Loucy (cell line): Measurements from ENCODE around the gene STAT3.
A peak's percentile ranks its signal among the peaks of the same experiment; 100 is the strongest.

Source experiments
- H2AFZ ChIP-seq: fragments of 200-600 bp; sonication (generic); 2 replicates; pipeline ENCODE4 v1.6.0; 2016; ENCODE audit warnings: antibody characterized with exemption, mild to moderate bottlenecking, low read length, moderate library complexity
- H3F3A ChIP-seq: fragments of 200-600 bp; 2 replicates; pipeline ENCODE4 v1.6.0; 2016; ENCODE audit warnings: antibody characterized with exemption, low read depth, mild to moderate bottlenecking
- H3K27me3 ChIP-seq: fragments of 200-600 bp; sonication (generic); 2 replicates; pipeline ENCODE4 v1.6.1; 2014; ENCODE audit warnings: low read length, mild to moderate bottlenecking; ENCODE audit not compliant: insufficient read depth, poor library complexity, severe bottlenecking
- H3K36me3 ChIP-seq: fragments of 200-600 bp; sonication (generic); 2 replicates; pipeline ENCODE4 v1.6.1; 2016; ENCODE audit warnings: low read length; ENCODE audit not compliant: insufficient read depth
- H3K4me1 ChIP-seq: fragments of 200-600 bp; sonication (generic); 2 replicates; pipeline ENCODE4 v1.5.1; 2014; ENCODE audit warnings: low read length, mild to moderate bottlenecking; ENCODE audit not compliant: insufficient read depth, poor library complexity, severe bottlenecking
- H3K4me2 ChIP-seq: fragments of 200-600 bp; sonication (generic); 2 replicates; pipeline ENCODE4 v1.6.0; 2014; ENCODE audit warnings: antibody characterized with exemption, low read length, low read depth, mild to moderate bottlenecking; ENCODE audit not compliant: poor library complexity, severe bottlenecking
- H3K4me3 ChIP-seq: fragments of 200-600 bp; sonication (generic); 2 replicates; pipeline ENCODE4 v1.5.1; 2014; ENCODE audit warnings: low read length, mild to moderate bottlenecking, mixed read lengths; ENCODE audit not compliant: poor library complexity, severe bottlenecking
- H3K79me2 ChIP-seq: fragments of 200-600 bp; sonication (generic); 2 replicates; pipeline ENCODE4 v1.6.1; 2014; ENCODE audit warnings: low read length; ENCODE audit not compliant: insufficient read depth
- H3K9ac ChIP-seq: fragments of 200-600 bp; sonication (generic); 2 replicates; pipeline ENCODE4 v1.6.0; 2014; ENCODE audit warnings: mild to moderate bottlenecking, low read depth, low read length, moderate library complexity; ENCODE audit not compliant: poor library complexity, severe bottlenecking
- H3K9me2 ChIP-seq: fragments of 200-600 bp; sonication (generic); replicated peaks from 2 replicates; pipeline ENCODE4 v1.6.1; 2016; ENCODE audit warnings: low read depth, low read length, mixed read lengths
- H3K9me3 ChIP-seq: fragments of 200-600 bp; sonication (generic); 2 replicates; pipeline ENCODE4 v1.6.1; 2014; ENCODE audit warnings: mild to moderate bottlenecking, antibody characterized with exemption, low read length, low read depth; ENCODE audit not compliant: insufficient read depth
- H4K20me1 ChIP-seq: fragments of 200-600 bp; sonication (generic); 2 replicates; pipeline ENCODE4 v1.6.0; 2014; ENCODE audit warnings: antibody characterized with exemption, low read length, mild to moderate bottlenecking; ENCODE audit not compliant: insufficient read depth, poor library complexity, severe bottlenecking
- EZH2phosphoT487 ChIP-seq: fragments of 200-600 bp; IDR thresholded peaks from 2 replicates; pipeline ENCODE4 v1.6.1; 2018; ENCODE audit warnings: antibody characterized with exemption, mild to moderate bottlenecking, moderate library complexity, borderline replicate concordance
- TF ChIP-seq, protein P1 (sequence below): fragments of 200-600 bp; sonication (generic); conservative IDR thresholded peaks from 2 replicates; pipeline ENCODE4 v1.5.1; 2014; ENCODE audit warnings: mild to moderate bottlenecking, antibody characterized with exemption, low read length

The STAT3 gene

DNA sequence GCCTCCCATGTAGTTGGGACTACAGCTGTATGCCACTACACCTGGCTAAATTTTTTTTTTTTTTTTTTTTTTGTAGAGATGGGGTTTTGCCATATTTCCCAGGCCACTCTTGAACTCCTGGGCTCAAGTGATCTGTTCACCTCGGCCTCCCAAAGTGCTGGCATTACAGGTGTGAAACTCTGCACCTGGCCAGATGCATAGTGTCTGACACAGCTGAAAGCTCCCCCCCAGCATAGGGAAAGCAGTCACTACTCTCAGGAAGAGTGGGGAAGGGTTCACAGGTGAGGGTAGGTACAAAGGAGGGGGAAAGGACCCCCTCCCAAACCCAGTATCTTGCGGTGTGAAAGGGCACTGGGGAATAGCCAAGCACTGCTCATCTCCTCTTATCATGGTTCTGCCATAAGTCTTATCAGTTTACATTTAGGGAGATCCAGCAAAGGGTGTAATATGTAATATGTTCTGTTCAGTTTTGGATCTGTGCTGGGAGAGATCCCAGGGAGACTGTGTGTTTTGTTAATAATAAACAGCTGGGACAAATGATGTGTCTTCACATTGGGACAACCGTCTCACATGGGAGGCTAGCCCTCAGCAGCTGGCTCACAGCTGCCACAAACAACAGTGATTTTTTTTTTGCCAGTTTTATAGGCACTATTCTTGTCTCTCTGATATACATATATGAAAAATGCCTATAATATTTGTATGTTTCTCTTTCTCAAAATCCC, 41.6 kb upstream of the STAT3 start:
- Histone ChIP-seq H3K4me3 (no peak overlapping the region), H3K36me3 (no peaks in the 10 kb centered on the region), H2AFZ (no peak overlapping the region), H3K27me3 (no peaks in the 10 kb centered on the region), H3K9ac (no peak overlapping the region), H3K9me3 (no peaks in the 10 kb centered on the region), H3K79me2 (no peaks in the 10 kb centered on the region), H3K9me2 (no peaks in the 10 kb centered on the region), H4K20me1 (no peaks in the 10 kb centered on the region), H3F3A (no peaks in the 10 kb centered on the region), H3K4me1 (no peaks in the 10 kb centered on the region), H3K4me2 (no peak overlapping the region)
- TF ChIP-seq, protein P1, sequence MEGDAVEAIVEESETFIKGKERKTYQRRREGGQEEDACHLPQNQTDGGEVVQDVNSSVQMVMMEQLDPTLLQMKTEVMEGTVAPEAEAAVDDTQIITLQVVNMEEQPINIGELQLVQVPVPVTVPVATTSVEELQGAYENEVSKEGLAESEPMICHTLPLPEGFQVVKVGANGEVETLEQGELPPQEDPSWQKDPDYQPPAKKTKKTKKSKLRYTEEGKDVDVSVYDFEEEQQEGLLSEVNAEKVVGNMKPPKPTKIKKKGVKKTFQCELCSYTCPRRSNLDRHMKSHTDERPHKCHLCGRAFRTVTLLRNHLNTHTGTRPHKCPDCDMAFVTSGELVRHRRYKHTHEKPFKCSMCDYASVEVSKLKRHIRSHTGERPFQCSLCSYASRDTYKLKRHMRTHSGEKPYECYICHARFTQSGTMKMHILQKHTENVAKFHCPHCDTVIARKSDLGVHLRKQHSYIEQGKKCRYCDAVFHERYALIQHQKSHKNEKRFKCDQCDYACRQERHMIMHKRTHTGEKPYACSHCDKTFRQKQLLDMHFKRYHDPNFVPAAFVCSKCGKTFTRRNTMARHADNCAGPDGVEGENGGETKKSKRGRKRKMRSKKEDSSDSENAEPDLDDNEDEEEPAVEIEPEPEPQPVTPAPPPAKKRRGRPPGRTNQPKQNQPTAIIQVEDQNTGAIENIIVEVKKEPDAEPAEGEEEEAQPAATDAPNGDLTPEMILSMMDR, result no peak
- TF ChIP-seq EZH2phosphoT487, result no peak

DNA sequence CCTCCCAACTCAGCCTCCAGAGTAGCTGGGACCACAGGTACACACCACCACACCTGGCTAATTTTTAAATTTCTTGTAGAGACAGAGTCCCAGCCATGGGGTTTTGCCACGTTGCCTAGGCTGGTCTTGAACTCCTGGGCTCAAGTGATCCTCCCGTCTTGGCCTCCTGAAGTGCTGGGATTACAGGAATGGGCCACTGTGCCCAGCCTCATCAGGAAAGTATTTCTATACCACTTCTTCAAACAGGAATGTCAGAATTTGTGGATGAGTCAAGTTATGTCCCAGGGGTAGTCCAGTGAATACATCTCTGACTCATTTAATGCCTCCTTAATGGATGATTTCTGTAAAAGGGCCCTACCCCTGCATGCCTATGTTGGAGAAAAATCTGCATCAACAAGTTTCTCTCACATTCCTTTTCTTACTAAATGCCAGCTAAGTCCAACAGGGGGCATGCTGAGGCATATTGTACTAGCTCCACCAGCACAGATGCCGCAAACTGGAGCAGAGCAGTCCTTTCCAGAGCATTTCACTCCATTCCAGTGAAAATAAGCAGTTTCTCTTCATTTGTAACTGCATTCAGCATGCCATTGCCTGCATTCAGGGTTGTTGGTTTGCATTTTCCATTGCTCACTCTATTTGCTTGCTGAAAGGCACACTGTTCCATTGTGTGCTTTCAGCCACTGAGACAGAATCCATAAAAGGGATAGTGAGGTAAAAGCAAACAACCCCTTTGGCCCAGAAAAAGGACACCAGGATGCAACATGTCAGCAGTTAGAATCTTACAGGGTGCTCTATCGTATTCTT, 40.1 kb upstream of the STAT3 start:
- Histone ChIP-seq H4K20me1 (no peaks in the 10 kb centered on the region), H3F3A (no peaks in the 10 kb centered on the region), H3K4me1 (no peaks in the 10 kb centered on the region), H3K27me3 (no peaks in the 10 kb centered on the region), H3K4me2 (no peak overlapping the region), H2AFZ (no peak overlapping the region), H3K9ac (no peak overlapping the region), H3K9me2 (no peaks in the 10 kb centered on the region), H3K9me3 (no peaks in the 10 kb centered on the region), H3K79me2 (no peaks in the 10 kb centered on the region), H3K36me3 (no peaks in the 10 kb centered on the region), H3K4me3 (no peak overlapping the region)
- no peak for TF ChIP-seq EZH2phosphoT487
- TF ChIP-seq, protein P1, result peak; percentile 83

DNA sequence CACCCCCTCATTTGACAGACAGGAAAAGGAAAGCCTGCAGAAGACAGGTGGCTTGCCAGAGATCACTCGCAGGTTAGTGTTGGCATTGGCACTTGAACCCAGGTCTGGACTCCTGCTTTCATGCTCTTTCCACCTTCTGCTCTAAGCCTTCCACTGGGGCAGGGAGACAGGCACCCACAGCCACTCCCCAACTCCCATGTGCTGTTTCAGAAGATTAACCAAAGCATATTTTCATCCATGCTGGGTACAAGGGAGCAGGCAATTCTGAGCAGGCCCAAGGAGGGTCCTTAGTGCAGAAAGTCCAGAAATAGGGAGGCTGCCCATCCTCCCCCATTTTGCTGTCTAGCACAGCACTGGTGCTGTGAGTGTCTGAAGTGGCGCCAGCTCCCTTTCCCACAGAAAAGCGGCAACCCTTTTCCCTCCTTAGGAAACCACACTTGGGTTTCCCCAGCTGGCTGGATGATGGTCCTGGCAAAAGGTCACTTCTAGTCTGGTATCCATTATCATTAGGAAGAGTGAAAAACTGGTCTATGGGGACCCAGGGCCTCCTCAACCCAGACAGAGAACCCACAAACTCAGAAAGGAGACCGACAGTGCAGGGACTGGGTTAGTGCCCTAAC, 36.9 kb upstream of the STAT3 start:
- H3K9ac ChIP-seq, result no peak overlapping the region
- no peak for TF ChIP-seq EZH2phosphoT487
- TF ChIP-seq, protein P1, result no peak
- H3K36me3 ChIP-seq, result no peaks in the 10 kb centered on the region
- no peaks in the 10 kb centered on the region for H3K9me3 ChIP-seq
- H3K4me3 ChIP-seq, result no peak overlapping the region
- H3K27me3 ChIP-seq, result no peaks in the 10 kb centered on the region
- H3K9me2 ChIP-seq, result no peaks in the 10 kb centered on the region
- no peaks in the 10 kb centered on the region for H3K4me1 ChIP-seq
- no peaks in the 10 kb centered on the region for H3K79me2 ChIP-seq
- no peak overlapping the region for H2AFZ ChIP-seq
- H4K20me1 ChIP-seq, result no peaks in the 10 kb centered on the region
- no peak overlapping the region for H3K4me2 ChIP-seq
- H3F3A ChIP-seq, result no peaks in the 10 kb centered on the region
